Mesenchymal stem cell (in vitro differentiated cells and primary cell): ENCODE measurements around the gene GFOD1.
A peak's percentile ranks its signal among the peaks of the same experiment; 100 is the strongest.

ENCODE experiments used
- DNase-seq: peaks from one replicate; pipeline ENCODE4 v3.0.0-alpha.2; 2013
- H2AFZ ChIP-seq: one replicate; pipeline ENCODE4 v1.6.1; 2013; ENCODE audit warnings: low read depth, mild to moderate bottlenecking, control low read depth, inconsistent platforms, low read length, moderate library complexity
- H2AK5ac ChIP-seq: 2 replicates; pipeline ENCODE4 v1.6.1; 2013; ENCODE audit warnings: low read length, moderate library complexity, mild to moderate bottlenecking, inconsistent platforms; ENCODE audit not compliant: severe bottlenecking
- H2BK120ac ChIP-seq: one replicate; pipeline ENCODE4 v1.6.1; 2013; ENCODE audit warnings: low read depth, mild to moderate bottlenecking, inconsistent platforms, low read length, moderate library complexity
- H2BK12ac ChIP-seq, 2 experiments: one replicate each; pipeline ENCODE4 v1.6.1; 2013; ENCODE audit warnings: inconsistent platforms in 2 of 2, low read length in 2 of 2, mild to moderate bottlenecking in 2 of 2, moderate library complexity in 2 of 2, control low read depth in 1 of 2
- H2BK15ac ChIP-seq: one replicate; pipeline ENCODE4 v1.6.1; 2013; ENCODE audit warnings: mild to moderate bottlenecking, low read depth, inconsistent platforms; ENCODE audit not compliant: poor library complexity, severe bottlenecking
- H2BK5ac ChIP-seq: 2 replicates; pipeline ENCODE4 v1.6.1; 2013; ENCODE audit warnings: low read depth, mild to moderate bottlenecking, low read length, control low read depth, inconsistent platforms; ENCODE audit not compliant: poor library complexity, severe bottlenecking
- H3K14ac ChIP-seq, 2 experiments: one replicate each; pipeline ENCODE4 v1.6.1; 2013; ENCODE audit warnings: inconsistent platforms in 2 of 2, low read length in 2 of 2, control low read depth in 1 of 2, mild to moderate bottlenecking in 1 of 2, moderate library complexity in 1 of 2
- H3K18ac ChIP-seq, 2 experiments: one replicate each; pipeline ENCODE4 v1.6.1; 2013; ENCODE audit warnings: inconsistent platforms in 2 of 2, low read length in 2 of 2, control low read depth in 1 of 2, low read depth in 1 of 2, mild to moderate bottlenecking in 1 of 2
- H3K23ac ChIP-seq, 2 experiments: one replicate each; pipeline ENCODE4 v1.6.1; 2013; ENCODE audit warnings: inconsistent platforms in 2 of 2, low read length in 2 of 2, mild to moderate bottlenecking in 2 of 2, moderate library complexity in 2 of 2, control low read depth in 1 of 2
- H3K27ac ChIP-seq: 2 replicates; pipeline ENCODE4 v1.5.1; 2013; ENCODE audit warnings: mild to moderate bottlenecking, moderate library complexity, low read length, control low read depth, inconsistent platforms; ENCODE audit not compliant: poor library complexity, severe bottlenecking
- H3K27me3 ChIP-seq, 2 experiments: 2 replicates each; pipeline versions ENCODE4 v1.6.1 to v1.7.0; 2013; ENCODE audit warnings: low read length in 2 of 2, mild to moderate bottlenecking in 2 of 2, moderate library complexity in 2 of 2, control low read depth in 1 of 2, inconsistent platforms in 1 of 2; ENCODE audit not compliant: control insufficient read depth in 1 of 2, insufficient read depth in 1 of 2
- H3K36me3 ChIP-seq, 2 experiments: 2 replicates each; pipeline versions ENCODE4 v1.6.1 to v1.7.0; 2013; ENCODE audit warnings: low read length in 2 of 2, control low read depth in 1 of 2, inconsistent platforms in 1 of 2, low read depth in 1 of 2, mild to moderate bottlenecking in 1 of 2; ENCODE audit not compliant: insufficient read depth in 2 of 2, control insufficient read depth in 1 of 2
- H3K4ac ChIP-seq, 2 experiments: one replicate each; pipeline ENCODE4 v1.6.1; 2013; ENCODE audit warnings: inconsistent platforms in 2 of 2, low read length in 2 of 2, mild to moderate bottlenecking in 2 of 2, moderate library complexity in 2 of 2, control low read depth in 1 of 2, low read depth in 1 of 2
- H3K4me1 ChIP-seq: 2 replicates; pipeline ENCODE4 v1.6.1; 2013; ENCODE audit warnings: low read depth, low read length, control low read depth; ENCODE audit not compliant: control insufficient read depth, insufficient read depth
- H3K4me2 ChIP-seq: 2 replicates; pipeline ENCODE4 v1.6.1; 2013; ENCODE audit warnings: low read length, mild to moderate bottlenecking, inconsistent platforms; ENCODE audit not compliant: poor library complexity, severe bottlenecking
- H3K4me3 ChIP-seq, 2 experiments: 2 replicates each; pipeline versions ENCODE4 v1.5.1 to v1.7.0; 2013; ENCODE audit warnings: low read length in 2 of 2, mild to moderate bottlenecking in 2 of 2, control low read depth in 1 of 2, low read depth in 1 of 2; ENCODE audit not compliant: insufficient read depth in 1 of 2
- H3K79me1 ChIP-seq: replicated peaks from 2 replicates; pipeline ENCODE4 v1.6.1; 2013; ENCODE audit warnings: mild to moderate bottlenecking, control low read depth, low read length, inconsistent platforms; ENCODE audit not compliant: poor library complexity, severe bottlenecking
- H3K9ac ChIP-seq: 2 replicates; pipeline ENCODE4 v1.7.0; 2013; ENCODE audit warnings: mild to moderate bottlenecking, low read length, moderate library complexity
- H3K9me3 ChIP-seq: 2 replicates; pipeline ENCODE4 v1.7.0; 2013; ENCODE audit warnings: mild to moderate bottlenecking, low read length; ENCODE audit not compliant: control insufficient read depth
- H4K8ac ChIP-seq: one replicate; pipeline ENCODE4 v1.6.1; 2013; ENCODE audit warnings: inconsistent platforms, mild to moderate bottlenecking, low read length, moderate library complexity
- H4K91ac ChIP-seq: one replicate; pipeline ENCODE4 v1.6.1; 2013; ENCODE audit warnings: mild to moderate bottlenecking, low read length, inconsistent platforms
- WGBS: methylation state at CpG from one replicate; pipeline ENCODE4 v1.1.7; 2013; ENCODE audit warnings: mixed read lengths; 5-methylcytosine and 5-hydroxymethylcytosine counted together

Gene GFOD1

GRCh38 chr6:13485303-13485702, 2.1 kb downstream of the GFOD1 start:
- peaks cover 11% of the 10 kb centered on the region for H3K79me1 ChIP-seq
- H3K23ac ChIP-seq = no peak overlapping the region
- H3K4me3 ChIP-seq = peak overlapping the region in 1 of 2 experiments; percentile 88
- H3K4ac ChIP-seq = peak overlapping the region in 1 of 2 experiments; percentile 38
- 73% methylated on average over 1 of the region's 4 CpGs for WGBS
- no peak overlapping the region for H4K8ac ChIP-seq
- H3K36me3 ChIP-seq = no peaks in the 10 kb centered on the region
- no peak overlapping the region for H4K91ac ChIP-seq
- H2BK120ac ChIP-seq = no peak overlapping the region
- peaks cover 11% of the 10 kb centered on the region for H3K4me1 ChIP-seq
- DNase-seq = no peak
- H3K9me3 ChIP-seq = no peaks in the 10 kb centered on the region
- H3K4me2 ChIP-seq = peak overlapping the region; percentile 96
- peak overlapping the region; percentile 9 to 63 for H3K18ac ChIP-seq
- no peak overlapping the region for H3K27ac ChIP-seq
- no peak overlapping the region for H3K14ac ChIP-seq
- no peak overlapping the region for H2BK15ac ChIP-seq
- no peaks in the 10 kb centered on the region for H3K27me3 ChIP-seq
- H2AFZ ChIP-seq = no peak overlapping the region
- no peak overlapping the region for H2BK5ac ChIP-seq
- H2BK12ac ChIP-seq = no peak overlapping the region
- peak overlapping the region; percentile 80 for H3K9ac ChIP-seq
- H2AK5ac ChIP-seq = no peak overlapping the region

- no peak overlapping the region for H2BK120ac ChIP-seq
- H3K79me1 ChIP-seq = peaks cover 12% of the 10 kb centered on the region
- no peak overlapping the region for H3K9ac ChIP-seq
- H3K4me3 ChIP-seq = no peak overlapping the region
- no peak overlapping the region for H3K27ac ChIP-seq
- H3K23ac ChIP-seq = no peak overlapping the region
- no peak overlapping the region for H3K4ac ChIP-seq
- peaks cover 11% of the 10 kb centered on the region for H3K4me1 ChIP-seq
- no peak overlapping the region for H3K18ac ChIP-seq
- no peak overlapping the region for H2BK12ac ChIP-seq
- WGBS = 90% methylated on average over 1 of the region's 3 CpGs
- no peak overlapping the region for H2AK5ac ChIP-seq
- H3K27me3 ChIP-seq = no peaks in the 10 kb centered on the region
- H3K9me3 ChIP-seq = no peaks in the 10 kb centered on the region
- H2BK5ac ChIP-seq = no peak overlapping the region
- H4K91ac ChIP-seq = no peak overlapping the region
- DNase-seq = no peak
- H2AFZ ChIP-seq = no peak overlapping the region
- H3K14ac ChIP-seq = no peak overlapping the region
- H2BK15ac ChIP-seq = no peak overlapping the region
- H4K8ac ChIP-seq = no peak overlapping the region
- H3K4me2 ChIP-seq = no peak overlapping the region
- H3K36me3 ChIP-seq = no peaks in the 10 kb centered on the region
Measured at GRCh38 chr6:13484827-13485226, 2.6 kb downstream of the GFOD1 start.

GRCh38 chr6:13484138-13484708, 3.2 kb downstream of the GFOD1 start:
- no peaks in the 10 kb centered on the region for H3K9me3 ChIP-seq
- no peak overlapping the region for H3K4me2 ChIP-seq
- no peak overlapping the region for H3K18ac ChIP-seq
- H3K9ac ChIP-seq = no peak overlapping the region
- no peaks in the 10 kb centered on the region for H3K27me3 ChIP-seq
- no peak overlapping the region for H4K91ac ChIP-seq
- peak; percentile 22 for DNase-seq
- H2BK12ac ChIP-seq = no peak overlapping the region
- 69% methylated on average over 6 of the region's 6 CpGs for WGBS
- H3K36me3 ChIP-seq = no peaks in the 10 kb centered on the region
- no peak overlapping the region for H3K4ac ChIP-seq
- H2AFZ ChIP-seq = no peak overlapping the region
- H3K4me1 ChIP-seq = peaks cover 11% of the 10 kb centered on the region
- H2BK15ac ChIP-seq = no peak overlapping the region
- H3K14ac ChIP-seq = peak overlapping the region in 1 of 2 experiments; percentile 45
- H2BK5ac ChIP-seq = no peak overlapping the region
- H3K23ac ChIP-seq = no peak overlapping the region
- no peak overlapping the region for H3K27ac ChIP-seq
- H2AK5ac ChIP-seq = no peak overlapping the region
- H4K8ac ChIP-seq = no peak overlapping the region
- peaks cover 14% of the 10 kb centered on the region for H3K79me1 ChIP-seq
- H3K4me3 ChIP-seq = no peak overlapping the region
- no peak overlapping the region for H2BK120ac ChIP-seq

GRCh38 chr6:13480631-13481501, 6.5 kb downstream of the GFOD1 start:
- Histone ChIP-seq H3K4me2 (no peak overlapping the region), H4K8ac (no peak overlapping the region), H3K4me3 (no peak overlapping the region), H3K4ac (no peak overlapping the region), H2BK15ac (no peak overlapping the region), H2BK12ac (no peak overlapping the region), H3K9ac (no peak overlapping the region), H2AFZ (no peak overlapping the region), H4K91ac (no peak overlapping the region), H2BK5ac (no peak overlapping the region), H3K18ac (no peak overlapping the region), H3K4me1 (peaks cover 2% of the 10 kb centered on the region), H2AK5ac (no peak overlapping the region), H3K23ac (no peak overlapping the region), H3K36me3 (no peaks in the 10 kb centered on the region), H3K27me3 (no peaks in the 10 kb centered on the region), H3K14ac (no peak overlapping the region), H3K79me1 (peaks cover 16% of the 10 kb centered on the region), H3K9me3 (no peaks in the 10 kb centered on the region), H2BK120ac (no peak overlapping the region), H3K27ac (no peak overlapping the region)
- 98% methylated on average over 6 of the region's 6 CpGs for WGBS
- no peak for DNase-seq
